ENCODE results near the gene ABHD12B. TPM values are rescaled to one million over a fixed set of nuclear protein-coding genes. Genes with fewer than 3 reads are reported as not detected.

Gene ABHD12B
- total and polyA plus RNA-seq, 2 of the 13 experiments (the other 11 are each of a cell fraction or from before 2014, with no cell fraction given): not detected

GRCh38 chr14:50943943-50944646, 72.2 kb downstream of the ABHD12B start, which contains the start of gene PYGL (continued):
- TF ChIP-seq E2F1 (CRISPR knock-in tag; IDR thresholded peaks at IDR 0.05) (0 out of 2 replicates have a peak, but pooled peaks have one; percentile 42), GABPB1 (CRISPR knock-in tag; IDR thresholded peaks at IDR 0.05) (peak; percentile 78), ZBTB7B (CRISPR knock-in tag; IDR thresholded peaks at IDR 0.05) (peak; percentile 49; the same call in 1 of the 2 replicates), MEIS1 (CRISPR knock-in tag; IDR thresholded peaks at IDR 0.05; ENCODE audit: borderline replicate concordance) (no peak), ZNF543 (CRISPR knock-in tag; IDR thresholded peaks at IDR 0.05) (no peak), MAFF (IDR thresholded peaks at IDR 0.05; ENCODE audit: low read depth, low read length) (no peak), ZNF740 (CRISPR knock-in tag; IDR thresholded peaks at IDR 0.05) (no peak), MLXIP (CRISPR knock-in tag; IDR thresholded peaks at IDR 0.05; ENCODE audit: borderline replicate concordance) (no peak), TBX3 (IDR thresholded peaks at IDR 0.05; ENCODE audit: borderline replicate concordance) (no peak), MTF2 (CRISPR knock-in tag; IDR thresholded peaks at IDR 0.05; ENCODE audit: borderline replicate concordance) (peak; percentile 80), ZNF124 (CRISPR knock-in tag; IDR thresholded peaks at IDR 0.05) (no peak), ARID2 (CRISPR knock-in tag; IDR thresholded peaks at IDR 0.05; ENCODE audit: borderline replicate concordance) (no peak), TSC22D2 (CRISPR knock-in tag; IDR thresholded peaks at IDR 0.05; ENCODE audit: borderline replicate concordance) (0 out of 2 replicates have a peak, but pooled peaks have one; percentile 70), ZNF678 (CRISPR knock-in tag; IDR thresholded peaks at IDR 0.05) (no peak), ZNF180 (CRISPR knock-in tag; IDR thresholded peaks at IDR 0.05; ENCODE audit: borderline replicate concordance, low read depth) (no peak), ZNF275 (CRISPR knock-in tag; IDR thresholded peaks at IDR 0.05; ENCODE audit: borderline replicate concordance) (peak; percentile 90; the same call in 1 of the 2 replicates), DBP (CRISPR knock-in tag; IDR thresholded peaks at IDR 0.05; ENCODE audit: not compliant biosample characterization) (no peak), ZNF563 (CRISPR knock-in tag; IDR thresholded peaks at IDR 0.05) (peak; percentile 73; the same call in 1 of the 2 replicates), ZNF792 (CRISPR knock-in tag; IDR thresholded peaks at IDR 0.05) (peak; percentile 19; the same call in 1 of the 2 replicates), FOXP1 (IDR thresholded peaks at IDR 0.05) (no peak), FOXP1 (CRISPR knock-in tag; IDR thresholded peaks at IDR 0.05) (no peak), ARHGAP35 (CRISPR knock-in tag; IDR thresholded peaks at IDR 0.05; ENCODE audit: borderline replicate concordance) (0 out of 2 replicates have a peak, but pooled peaks have one; percentile 77), ZNF451 (CRISPR knock-in tag; IDR thresholded peaks at IDR 0.05) (peak; percentile 80), ZNF234 (CRISPR knock-in tag; conservative IDR thresholded peaks at IDR 0.05) (0 out of 2 replicates have a peak, but pooled peaks have one; percentile 16), JUND (CRISPR knock-in tag; IDR thresholded peaks at IDR 0.05) (peak; percentile 55; the same call in 1 of the 2 replicates)
